GM21576 (cell line): ENCODE measurements around the gene ADGRG4.

Experiments
- ATAC-seq: cut with Tn5 transposase; IDR thresholded peaks from one replicate; pipeline ENCODE4 v1.9.1; 2021; ENCODE audit warnings: mild to moderate bottlenecking, moderate library complexity; ENCODE audit not compliant: unreplicated experiment

Gene ADGRG4

DNA sequence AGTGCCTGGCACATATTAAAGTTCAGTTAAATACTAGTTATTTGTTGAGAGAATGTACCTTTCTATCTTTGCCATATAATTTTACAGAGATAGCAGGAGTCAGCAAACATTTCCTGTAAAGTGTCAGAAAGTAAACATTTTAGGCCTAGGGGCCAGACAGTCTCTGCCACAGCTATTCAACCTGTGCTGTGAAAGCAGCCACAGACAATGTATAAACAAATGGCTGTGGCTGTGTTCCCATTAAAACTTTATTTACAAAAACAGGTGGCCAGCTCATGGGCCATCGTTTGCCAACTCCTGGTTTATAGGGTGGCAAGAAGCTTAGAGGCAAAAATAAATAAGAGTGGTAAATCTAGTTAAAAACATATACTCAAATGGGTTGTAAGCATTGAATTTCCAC, 153.0 kb downstream of the ADGRG4 start:
- ATAC-seq = no peak

DNA sequence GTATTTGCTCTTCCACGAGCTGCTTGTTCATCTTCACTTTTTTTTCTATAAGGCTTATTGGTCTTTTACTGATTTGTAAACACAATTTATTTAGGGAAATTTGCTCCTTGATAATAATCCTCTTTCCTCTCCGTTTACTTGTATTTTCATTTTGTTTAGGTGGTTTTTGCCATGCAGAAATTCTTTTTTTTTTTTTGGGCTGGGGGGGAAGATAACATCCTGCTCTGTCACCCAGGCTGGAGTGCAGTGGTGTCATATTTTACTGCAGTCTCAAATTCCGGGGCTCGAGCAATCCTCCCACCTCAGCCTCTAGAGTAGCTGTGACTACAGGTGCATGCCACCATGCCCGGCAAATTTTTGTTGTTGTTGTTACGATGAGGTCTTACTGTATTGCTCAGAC, 155.4 kb downstream of the ADGRG4 start:
- ATAC-seq = no peak

DNA sequence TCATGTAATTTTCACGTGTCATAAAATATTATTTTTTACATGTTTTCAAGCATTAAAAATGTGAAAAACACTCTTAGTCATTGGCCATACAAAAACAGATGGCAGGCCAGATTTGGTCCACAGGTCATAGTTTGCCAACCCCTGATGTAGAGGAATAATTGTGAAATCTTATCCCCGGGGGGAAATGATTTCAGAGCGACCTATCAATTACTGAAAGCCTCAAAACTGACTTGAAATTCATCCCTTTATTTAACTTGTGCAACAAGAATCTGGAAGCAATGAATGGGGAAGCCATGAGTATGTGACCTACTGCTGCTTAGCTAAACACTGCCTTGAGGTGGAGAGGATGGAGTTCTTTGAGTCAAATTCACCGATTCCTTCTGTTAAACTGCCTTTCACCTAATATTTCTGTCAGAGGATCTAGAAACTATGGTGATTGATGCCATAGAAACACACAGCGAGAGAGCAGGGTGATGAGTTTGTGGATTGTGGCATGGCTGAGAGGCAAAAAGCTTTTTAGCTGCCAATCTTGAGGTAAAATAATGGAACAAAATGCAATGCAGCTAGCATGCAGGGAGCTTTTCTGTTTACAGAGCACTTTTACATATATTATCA, 156.6 kb downstream of the ADGRG4 start:
- ATAC-seq = no peak

DNA sequence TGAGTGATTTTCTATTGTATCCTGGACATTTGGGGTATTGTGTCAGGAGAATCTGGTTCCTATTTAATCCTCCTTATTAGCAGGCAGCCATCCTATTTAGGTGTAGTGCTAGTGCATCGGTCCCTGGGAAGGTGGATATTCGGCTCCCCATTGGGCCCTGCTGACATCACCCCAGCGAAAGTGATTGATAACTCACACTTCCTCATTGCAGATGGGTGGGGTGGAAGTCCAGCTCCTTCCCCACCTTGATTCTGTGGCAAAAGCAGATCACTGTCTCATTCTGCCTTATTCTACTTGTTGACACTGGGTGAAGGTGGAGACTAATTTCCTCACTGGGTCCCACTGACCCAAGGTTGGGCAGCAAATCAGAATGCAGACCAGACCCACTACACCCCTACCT, 163.8 kb downstream of the ADGRG4 start:
- no peak for ATAC-seq
